CD14-positive monocyte (primary cell): ENCODE results near the gene RING1. TPM values are rescaled to one million over a fixed set of nuclear protein-coding genes. Genes with fewer than 3 reads are reported as not detected.

ENCODE experiments used
- DNase-seq, 3 donors: peaks; one replicate each; pipeline ENCODE4 v3.0.0-alpha.2; 2011 to 2022
- H2AFZ ChIP-seq: 2 replicates; pipeline ENCODE4 v1.6.0; 2012; ENCODE audit warnings: mild to moderate bottlenecking, low read depth, low read length, inconsistent platforms; ENCODE audit not compliant: insufficient read depth, poor library complexity, severe bottlenecking
- H3K27ac ChIP-seq, 2 donors: 1 replicate in 1 of 2; 2 replicates in 1 of 2; pipeline ENCODE4 v1.5.1; 2012 to 2013; ENCODE audit warnings: low read length in 2 of 2, control low read depth in 1 of 2, inconsistent platforms in 1 of 2, low read depth in 1 of 2, mild to moderate bottlenecking in 1 of 2
- H3K27me3 ChIP-seq, 2 donors: one replicate each; pipeline versions ENCODE4 v1.6.0 to v1.6.1; 2011 to 2013; ENCODE audit warnings: low read length in 2 of 2; ENCODE audit not compliant: control insufficient read depth in 2 of 2, insufficient read depth in 2 of 2
- H3K36me3 ChIP-seq, 2 donors: replicated peaks in 1 of 2; 1 replicate in 1 of 2; 2 replicates in 1 of 2; pipeline versions ENCODE4 v1.5.1 to v1.6.1; 2012 to 2013; ENCODE audit warnings: low read length in 2 of 2, control low read depth in 1 of 2, inconsistent platforms in 1 of 2, mild to moderate bottlenecking in 1 of 2; ENCODE audit not compliant: insufficient read depth in 2 of 2, control insufficient read depth in 1 of 2
- H3K4me1 ChIP-seq, 2 donors: 1 replicate in 1 of 2; 2 replicates in 1 of 2; pipeline versions ENCODE4 v1.5.1 to v1.6.1; 2012 to 2013; ENCODE audit warnings: low read length in 2 of 2, control low read depth in 1 of 2, inconsistent platforms in 1 of 2, mild to moderate bottlenecking in 1 of 2, moderate library complexity in 1 of 2; ENCODE audit not compliant: insufficient read depth in 2 of 2, control insufficient read depth in 1 of 2
- H3K4me2 ChIP-seq: replicated peaks from 2 replicates; pipeline ENCODE3; 2012; ENCODE audit warnings: low read length, moderate library complexity, mild to moderate bottlenecking; ENCODE audit not compliant: poor library complexity, severe bottlenecking; ENCODE audit errors: extremely low read depth
- H3K4me3 ChIP-seq, 3 experiments: fragments of 200-600 bp in 1 of 3; sonication (generic) in 1 of 3; replicated peaks in 1 of 3; 1 replicate in 2 of 3; 2 replicates in 1 of 3; pipeline ENCODE4 v1.5.1; 2011 to 2013; ENCODE audit warnings: low read length in 3 of 3, mild to moderate bottlenecking in 3 of 3, control low read depth in 2 of 3, low read depth in 2 of 3, inconsistent platforms in 1 of 3, moderate library complexity in 1 of 3
- H3K79me2 ChIP-seq: 2 replicates; pipeline ENCODE4 v1.6.0; 2012; ENCODE audit warnings: mild to moderate bottlenecking, control low read depth, inconsistent platforms, low read length, moderate library complexity; ENCODE audit not compliant: insufficient read depth
- H3K9ac ChIP-seq: 2 replicates; pipeline ENCODE4 v1.6.0; 2017; ENCODE audit warnings: low read length, mild to moderate bottlenecking; ENCODE audit not compliant: insufficient read depth, poor library complexity, severe bottlenecking
- H3K9me3 ChIP-seq, 2 donors: replicated peaks in 1 of 2; 1 replicate in 1 of 2; 2 replicates in 1 of 2; pipeline versions ENCODE4 v1.5.1 to v1.6.1; 2012 to 2013; ENCODE audit warnings: low read length in 2 of 2, control low read depth in 1 of 2; ENCODE audit not compliant: control insufficient read depth in 1 of 2, insufficient read depth in 1 of 2
- H4K20me1 ChIP-seq: 2 replicates; pipeline ENCODE4 v1.6.0; 2012; ENCODE audit warnings: mild to moderate bottlenecking, low read length, control low read depth, moderate library complexity; ENCODE audit not compliant: insufficient read depth
- H3K27ac Mint-ChIP-seq, 7 donors: one replicate each; pipeline ENCODE4 v1.8.0; 2020; ENCODE audit warnings: mild to moderate bottlenecking in 7 of 7, mixed read lengths in 7 of 7, moderate library complexity in 6 of 7, inconsistent platforms in 2 of 7
- H3K27me3 Mint-ChIP-seq, 3 donors: one replicate each; pipeline ENCODE4 v1.8.0; 2021 to 2022; ENCODE audit warnings: low read depth in 3 of 3, mild to moderate bottlenecking in 3 of 3, mixed read lengths in 3 of 3, moderate library complexity in 3 of 3, inconsistent platforms in 1 of 3
- H3K36me3 Mint-ChIP-seq, 2 donors: one replicate each; pipeline ENCODE4 v1.8.0; 2020; ENCODE audit warnings: mixed read lengths in 2 of 2, inconsistent platforms in 1 of 2, mild to moderate bottlenecking in 1 of 2
- H3K4me1 Mint-ChIP-seq: one replicate; pipeline ENCODE4 v1.8.0; 2020; ENCODE audit warnings: mild to moderate bottlenecking, mixed read lengths
- H3K4me3 Mint-ChIP-seq, 2 donors: one replicate each; pipeline ENCODE4 v1.8.0; 2020; ENCODE audit warnings: mild to moderate bottlenecking in 2 of 2, mixed read lengths in 2 of 2, moderate library complexity in 1 of 2
- H3K9me3 Mint-ChIP-seq, 7 donors: one replicate each; pipeline ENCODE4 v1.8.0; 2020 to 2022; ENCODE audit warnings: mixed read lengths in 7 of 7, mild to moderate bottlenecking in 6 of 7, moderate library complexity in 6 of 7, inconsistent platforms in 2 of 7
- WGBS: methylation state at CpG from one replicate; pipeline ENCODE4 v1.1.5; 2013; ENCODE audit warnings: missing lambda C conversion rate; ENCODE audit not compliant: insufficient coverage; 5-methylcytosine and 5-hydroxymethylcytosine counted together
- intact Hi-C, 2 donors: fragments of 100-400 bp; cut with micrococcal nuclease; formaldehyde crosslinking; loops; one replicate each; pipeline versions ENCODE4 v1.15.0 to v1.15.1; 2023
- polyA plus RNA-seq, 3 donors: library from polyadenylated mRNA; depleted of rRNA in 1 of 3; unstranded in 2 of 3; stranded (reverse) in 1 of 3; fragments of 300-500 nt in 2 of 3; fragments of >200 nt in 1 of 3; fragmentation: Illumina TruSeq in 2 of 3; gene quantifications; 1 replicate in 2 of 3; 2 replicates in 1 of 3; pipeline ENCODE4 v1.2.3, GENCODE V29; 2012 to 2021
- TF ChIP-seq, protein P1 (sequence below): fragments of 200-600 bp; IDR thresholded peaks from one replicate; pipeline ENCODE4 v1.8.0; 2022; ENCODE audit warnings: antibody characterized with exemption, mild to moderate bottlenecking

The RING1 gene
- polyA plus RNA-seq, 3 donors, result 4.6 to 27.9 (median 5.7) TPM

DNA sequence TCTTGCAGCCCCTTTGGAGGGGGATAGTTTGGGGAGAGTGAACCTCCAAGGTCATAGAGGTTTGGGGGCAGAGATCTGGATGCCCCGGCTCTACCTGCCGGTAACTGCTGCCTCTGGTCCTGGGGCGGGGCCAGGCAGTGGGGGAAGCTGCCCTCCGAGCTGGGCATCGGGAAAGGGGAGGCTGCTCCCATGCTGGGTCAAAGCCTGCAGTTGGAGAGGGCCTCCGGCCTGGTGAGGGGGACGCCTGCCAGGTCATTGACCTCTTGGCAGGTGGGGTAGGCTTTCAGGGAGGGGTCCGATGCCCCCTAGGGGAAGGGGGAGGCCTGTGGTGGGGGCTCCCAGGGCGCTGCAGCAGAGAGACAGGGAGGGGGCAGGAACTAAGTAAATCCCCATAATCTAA is 23.1 kb upstream of the RING1 start:
- Histone ChIP-seq H2AFZ (no peak overlapping the region), H3K9me3 (peaks cover 7% of the 10 kb centered on the region in 2 donors), H3K4me2 (no peak overlapping the region), H3K9ac (no peak overlapping the region), H3K27me3 (peaks cover under 1 to 22% of the 10 kb centered on the region in 2 donors), H3K4me1 (peaks cover 0 to 6% of the 10 kb centered on the region in 2 donors), H3K79me2 (no peaks in the 10 kb centered on the region), H3K36me3 (no peaks in the 10 kb centered on the region), H3K4me3 (no peak overlapping the region), H3K27ac (no peak overlapping the region), H4K20me1 (no peaks in the 10 kb centered on the region)
- peaks cover 14 to 26% (median 19%) of the 10 kb centered on the region in 7 donors for H3K9me3 Mint-ChIP-seq
- peaks cover 12 to 13% of the 10 kb centered on the region in 2 donors for H3K36me3 Mint-ChIP-seq
- H3K27ac Mint-ChIP-seq, result no peak overlapping the region
- intact Hi-C loops, result no loop called here
- peaks cover 22 to 42% (median 29%) of the 10 kb centered on the region in 3 donors for H3K27me3 Mint-ChIP-seq
- TF ChIP-seq, protein P1, sequence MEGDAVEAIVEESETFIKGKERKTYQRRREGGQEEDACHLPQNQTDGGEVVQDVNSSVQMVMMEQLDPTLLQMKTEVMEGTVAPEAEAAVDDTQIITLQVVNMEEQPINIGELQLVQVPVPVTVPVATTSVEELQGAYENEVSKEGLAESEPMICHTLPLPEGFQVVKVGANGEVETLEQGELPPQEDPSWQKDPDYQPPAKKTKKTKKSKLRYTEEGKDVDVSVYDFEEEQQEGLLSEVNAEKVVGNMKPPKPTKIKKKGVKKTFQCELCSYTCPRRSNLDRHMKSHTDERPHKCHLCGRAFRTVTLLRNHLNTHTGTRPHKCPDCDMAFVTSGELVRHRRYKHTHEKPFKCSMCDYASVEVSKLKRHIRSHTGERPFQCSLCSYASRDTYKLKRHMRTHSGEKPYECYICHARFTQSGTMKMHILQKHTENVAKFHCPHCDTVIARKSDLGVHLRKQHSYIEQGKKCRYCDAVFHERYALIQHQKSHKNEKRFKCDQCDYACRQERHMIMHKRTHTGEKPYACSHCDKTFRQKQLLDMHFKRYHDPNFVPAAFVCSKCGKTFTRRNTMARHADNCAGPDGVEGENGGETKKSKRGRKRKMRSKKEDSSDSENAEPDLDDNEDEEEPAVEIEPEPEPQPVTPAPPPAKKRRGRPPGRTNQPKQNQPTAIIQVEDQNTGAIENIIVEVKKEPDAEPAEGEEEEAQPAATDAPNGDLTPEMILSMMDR, result no peak
- H3K4me1 Mint-ChIP-seq, result peaks cover 8% of the 10 kb centered on the region
- no peak for DNase-seq
- H3K4me3 Mint-ChIP-seq, result no peak overlapping the region
- 96% methylated on average over 7 of the region's 9 CpGs for WGBS

DNA sequence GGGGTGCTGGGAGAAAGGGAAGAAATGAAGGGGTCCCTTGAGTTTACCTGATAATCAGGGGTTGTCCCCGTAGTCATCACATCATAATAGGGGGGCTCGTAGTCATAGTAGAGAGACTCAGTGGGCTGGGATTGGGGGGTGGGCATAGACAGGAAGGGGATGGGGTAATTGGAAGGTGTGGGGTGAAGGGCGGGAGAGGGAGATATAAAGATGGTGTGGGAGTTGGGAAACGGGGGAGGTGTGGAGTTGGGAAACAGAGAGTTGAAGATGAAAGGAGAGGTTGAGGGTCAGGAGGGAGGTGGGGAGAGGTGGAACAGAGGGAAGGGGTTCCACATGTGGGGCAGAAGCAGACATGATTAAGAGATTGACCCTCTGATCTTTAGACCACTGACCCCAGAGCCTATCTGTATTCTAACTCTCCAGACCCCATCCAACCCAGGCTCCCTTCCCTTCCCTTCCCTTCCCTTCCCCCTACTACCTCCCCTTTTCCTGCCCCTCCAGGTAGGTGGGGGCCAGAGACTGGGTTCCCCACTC is 22.6 kb upstream of the RING1 start:
- Histone ChIP-seq H3K9ac (no peak overlapping the region), H3K4me3 (no peak overlapping the region), H3K9me3 (peaks cover 7% of the 10 kb centered on the region in 2 donors), H3K4me2 (no peak overlapping the region), H3K4me1 (peaks cover 0 to 6% of the 10 kb centered on the region in 2 donors), H3K27ac (no peak overlapping the region), H4K20me1 (no peaks in the 10 kb centered on the region), H2AFZ (no peak overlapping the region), H3K27me3 (peaks cover 3 to 27% of the 10 kb centered on the region in 2 donors), H3K36me3 (no peaks in the 10 kb centered on the region), H3K79me2 (no peaks in the 10 kb centered on the region)
- Mint-ChIP-seq H3K36me3 (peaks cover 12 to 13% of the 10 kb centered on the region in 2 donors), H3K4me3 (no peak overlapping the region), H3K4me1 (peaks cover 8% of the 10 kb centered on the region), H3K9me3 (peaks cover 14 to 26% (median 19%) of the 10 kb centered on the region in 7 donors), H3K27me3 (peaks cover 27 to 47% (median 27%) of the 10 kb centered on the region in 3 donors), H3K27ac (no peak overlapping the region)
- WGBS, result 92% methylated on average over 4 of the region's 4 CpGs
- TF ChIP-seq, protein P1, result no peak
- no peak for DNase-seq
- intact Hi-C loops, result no loop called here
